ENCODE measurements around the gene A4GALT. TPM values are rescaled to one million over a fixed set of nuclear protein-coding genes. Genes with fewer than 3 reads are reported as not detected.

A4GALT gene
- total and polyA plus RNA-seq, 10 of the 15 experiments (the other 5 are each of a cell fraction or from before 2014, with no cell fraction given), result 0.04 to 3.9 (median 2.3) TPM; not detected in 1

DNA sequence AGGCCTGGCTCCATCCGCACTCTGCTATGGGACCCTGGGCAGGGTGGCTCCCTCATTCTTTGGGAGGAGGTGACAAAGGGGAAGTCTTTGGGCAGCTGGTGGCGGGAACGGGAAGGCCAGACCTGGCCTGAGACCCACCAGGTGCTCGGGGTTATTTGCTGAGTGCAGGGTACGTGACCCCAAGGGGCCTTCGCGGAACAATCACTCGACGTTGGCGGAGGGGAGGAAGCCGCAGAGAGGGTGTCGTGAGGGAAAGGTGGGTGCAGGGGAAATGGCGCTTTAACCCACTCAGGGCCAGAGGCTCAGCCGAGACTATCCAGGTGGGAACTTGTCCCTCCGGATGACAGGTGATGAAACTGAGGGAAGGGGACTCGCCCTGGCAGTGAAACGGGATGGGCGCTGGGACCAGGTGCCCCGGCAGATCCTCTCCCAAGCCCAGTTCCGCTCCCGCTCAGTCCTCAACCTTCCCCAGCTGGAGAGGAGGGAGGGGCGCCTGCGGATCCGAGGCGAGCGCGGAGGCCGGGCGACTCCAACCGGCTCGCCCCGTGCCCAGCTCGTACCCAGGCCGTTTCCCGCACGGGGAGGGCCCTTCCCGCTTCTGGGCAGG lies 911 bp downstream of the A4GALT start (continued):
- TF ChIP-seq, protein P1, sequence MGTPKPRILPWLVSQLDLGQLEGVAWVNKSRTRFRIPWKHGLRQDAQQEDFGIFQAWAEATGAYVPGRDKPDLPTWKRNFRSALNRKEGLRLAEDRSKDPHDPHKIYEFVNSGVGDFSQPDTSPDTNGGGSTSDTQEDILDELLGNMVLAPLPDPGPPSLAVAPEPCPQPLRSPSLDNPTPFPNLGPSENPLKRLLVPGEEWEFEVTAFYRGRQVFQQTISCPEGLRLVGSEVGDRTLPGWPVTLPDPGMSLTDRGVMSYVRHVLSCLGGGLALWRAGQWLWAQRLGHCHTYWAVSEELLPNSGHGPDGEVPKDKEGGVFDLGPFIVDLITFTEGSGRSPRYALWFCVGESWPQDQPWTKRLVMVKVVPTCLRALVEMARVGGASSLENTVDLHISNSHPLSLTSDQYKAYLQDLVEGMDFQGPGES (IDR thresholded peaks at IDR 0.05), result no peak
- TF ChIP-seq RB1 (IDR thresholded peaks at IDR 0.05; ENCODE audit: borderline replicate concordance), result no peak; the same call in 1 of the 2 replicates
- TF ChIP-seq ZNF274 (IDR thresholded peaks at IDR 0.05; ENCODE audit: insufficient read depth, insufficient read length), result no peak
- TF ChIP-seq, protein P2, sequence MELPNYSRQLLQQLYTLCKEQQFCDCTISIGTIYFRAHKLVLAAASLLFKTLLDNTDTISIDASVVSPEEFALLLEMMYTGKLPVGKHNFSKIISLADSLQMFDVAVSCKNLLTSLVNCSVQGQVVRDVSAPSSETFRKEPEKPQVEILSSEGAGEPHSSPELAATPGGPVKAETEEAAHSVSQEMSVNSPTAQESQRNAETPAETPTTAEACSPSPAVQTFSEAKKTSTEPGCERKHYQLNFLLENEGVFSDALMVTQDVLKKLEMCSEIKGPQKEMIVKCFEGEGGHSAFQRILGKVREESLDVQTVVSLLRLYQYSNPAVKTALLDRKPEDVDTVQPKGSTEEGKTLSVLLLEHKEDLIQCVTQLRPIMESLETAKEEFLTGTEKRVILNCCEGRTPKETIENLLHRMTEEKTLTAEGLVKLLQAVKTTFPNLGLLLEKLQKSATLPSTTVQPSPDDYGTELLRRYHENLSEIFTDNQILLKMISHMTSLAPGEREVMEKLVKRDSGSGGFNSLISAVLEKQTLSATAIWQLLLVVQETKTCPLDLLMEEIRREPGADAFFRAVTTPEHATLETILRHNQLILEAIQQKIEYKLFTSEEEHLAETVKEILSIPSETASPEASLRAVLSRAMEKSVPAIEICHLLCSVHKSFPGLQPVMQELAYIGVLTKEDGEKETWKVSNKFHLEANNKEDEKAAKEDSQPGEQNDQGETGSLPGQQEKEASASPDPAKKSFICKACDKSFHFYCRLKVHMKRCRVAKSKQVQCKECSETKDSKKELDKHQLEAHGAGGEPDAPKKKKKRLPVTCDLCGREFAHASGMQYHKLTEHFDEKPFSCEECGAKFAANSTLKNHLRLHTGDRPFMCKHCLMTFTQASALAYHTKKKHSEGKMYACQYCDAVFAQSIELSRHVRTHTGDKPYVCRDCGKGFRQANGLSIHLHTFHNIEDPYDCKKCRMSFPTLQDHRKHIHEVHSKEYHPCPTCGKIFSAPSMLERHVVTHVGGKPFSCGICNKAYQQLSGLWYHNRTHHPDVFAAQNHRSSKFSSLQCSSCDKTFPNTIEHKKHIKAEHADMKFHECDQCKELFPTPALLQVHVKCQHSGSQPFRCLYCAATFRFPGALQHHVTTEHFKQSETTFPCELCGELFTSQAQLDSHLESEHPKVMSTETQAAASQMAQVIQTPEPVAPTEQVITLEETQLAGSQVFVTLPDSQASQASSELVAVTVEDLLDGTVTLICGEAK (IDR thresholded peaks at IDR 0.05; ENCODE audit: borderline replicate concordance), result no peak
- TF ChIP-seq, protein P3, sequence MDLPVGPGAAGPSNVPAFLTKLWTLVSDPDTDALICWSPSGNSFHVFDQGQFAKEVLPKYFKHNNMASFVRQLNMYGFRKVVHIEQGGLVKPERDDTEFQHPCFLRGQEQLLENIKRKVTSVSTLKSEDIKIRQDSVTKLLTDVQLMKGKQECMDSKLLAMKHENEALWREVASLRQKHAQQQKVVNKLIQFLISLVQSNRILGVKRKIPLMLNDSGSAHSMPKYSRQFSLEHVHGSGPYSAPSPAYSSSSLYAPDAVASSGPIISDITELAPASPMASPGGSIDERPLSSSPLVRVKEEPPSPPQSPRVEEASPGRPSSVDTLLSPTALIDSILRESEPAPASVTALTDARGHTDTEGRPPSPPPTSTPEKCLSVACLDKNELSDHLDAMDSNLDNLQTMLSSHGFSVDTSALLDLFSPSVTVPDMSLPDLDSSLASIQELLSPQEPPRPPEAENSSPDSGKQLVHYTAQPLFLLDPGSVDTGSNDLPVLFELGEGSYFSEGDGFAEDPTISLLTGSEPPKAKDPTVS (IDR thresholded peaks at IDR 0.05; ENCODE audit: low read depth, low read length), result no peak
- TF ChIP-seq JUND (IDR thresholded peaks at IDR 0.05; ENCODE audit: low read depth, low read length), result no peak
- no peak for TF ChIP-seq EP300 (IDR thresholded peaks at IDR 0.05; ENCODE audit: borderline replicate concordance in 1 of 2, control insufficient read depth in 1 of 2, low read depth in 2 of 2, low read length in 2 of 2)
- TF ChIP-seq, protein P4, sequence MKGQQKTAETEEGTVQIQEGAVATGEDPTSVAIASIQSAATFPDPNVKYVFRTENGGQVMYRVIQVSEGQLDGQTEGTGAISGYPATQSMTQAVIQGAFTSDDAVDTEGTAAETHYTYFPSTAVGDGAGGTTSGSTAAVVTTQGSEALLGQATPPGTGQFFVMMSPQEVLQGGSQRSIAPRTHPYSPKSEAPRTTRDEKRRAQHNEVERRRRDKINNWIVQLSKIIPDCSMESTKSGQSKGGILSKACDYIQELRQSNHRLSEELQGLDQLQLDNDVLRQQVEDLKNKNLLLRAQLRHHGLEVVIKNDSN (IDR thresholded peaks at IDR 0.05; ENCODE audit: borderline replicate concordance, extremely low read length, insufficient read depth, low read depth, low read length), result no peak
- TF ChIP-seq ZZZ3 (IDR thresholded peaks at IDR 0.05; ENCODE audit: control insufficient read depth, insufficient read length, low read depth), result no peak
